ENCODE results near the gene FAM47E. TPM values are rescaled to one million over a fixed set of nuclear protein-coding genes. Genes with fewer than 3 reads are reported as not detected.

The FAM47E gene
- total RNA-seq, 1 donor from 2014 or later, result 2.9 TPM

GRCh38 chr4:76226418-76226817 lies 25.1 kb upstream of the FAM47E start:
- H3K27ac Mint-ChIP-seq (ENCODE audit: unreplicated experiment), result no peak overlapping the region
- peaks cover 3% of the 10 kb centered on the region for H3K27me3 Mint-ChIP-seq (ENCODE audit: unreplicated experiment)
- peaks cover 12% of the 10 kb centered on the region for H3K9me3 Mint-ChIP-seq (ENCODE audit: unreplicated experiment)
- H3K36me3 Mint-ChIP-seq (ENCODE audit: unreplicated experiment), result peaks cover 36% of the 10 kb centered on the region
- TF ChIP-seq CTCF (IDR thresholded peaks at IDR 0.05; ENCODE audit: partially characterized antibody, unreplicated experiment), result no peak
- no peak for DNase-seq
- no peaks in the 10 kb centered on the region for H3K4me1 Mint-ChIP-seq (ENCODE audit: low read depth, unreplicated experiment)
- no peak overlapping the region for H3K4me3 Mint-ChIP-seq (ENCODE audit: unreplicated experiment)

GRCh38 chr4:76232681-76233080 lies 18.8 kb upstream of the FAM47E start:
- no peak for TF ChIP-seq CTCF (IDR thresholded peaks at IDR 0.05; ENCODE audit: partially characterized antibody, unreplicated experiment)
- Mint-ChIP-seq H3K27ac (ENCODE audit: unreplicated experiment) (peak overlapping the region; percentile 99), H3K27me3 (ENCODE audit: unreplicated experiment) (no peaks in the 10 kb centered on the region), H3K4me1 (ENCODE audit: low read depth, unreplicated experiment) (peaks cover 13% of the 10 kb centered on the region), H3K9me3 (ENCODE audit: unreplicated experiment) (peaks cover 10% of the 10 kb centered on the region), H3K36me3 (ENCODE audit: unreplicated experiment) (peaks cover 19% of the 10 kb centered on the region), H3K4me3 (ENCODE audit: unreplicated experiment) (peak overlapping the region; percentile 91)
- no peak for DNase-seq

GRCh38 chr4:76233083-76233482 lies 18.4 kb upstream of the FAM47E start:
- peak overlapping the region; percentile 91 for H3K4me3 Mint-ChIP-seq (ENCODE audit: unreplicated experiment)
- peaks cover 17% of the 10 kb centered on the region for H3K36me3 Mint-ChIP-seq (ENCODE audit: unreplicated experiment)
- peaks cover 10% of the 10 kb centered on the region for H3K9me3 Mint-ChIP-seq (ENCODE audit: unreplicated experiment)
- DNase-seq, result no peak
- no peaks in the 10 kb centered on the region for H3K27me3 Mint-ChIP-seq (ENCODE audit: unreplicated experiment)
- no peak for TF ChIP-seq CTCF (IDR thresholded peaks at IDR 0.05; ENCODE audit: partially characterized antibody, unreplicated experiment)
- H3K27ac Mint-ChIP-seq (ENCODE audit: unreplicated experiment), result peak overlapping the region; percentile 99
- H3K4me1 Mint-ChIP-seq (ENCODE audit: low read depth, unreplicated experiment), result peaks cover 13% of the 10 kb centered on the region

GRCh38 chr4:76233529-76233928 lies 18.0 kb upstream of the FAM47E start:
- H3K27ac Mint-ChIP-seq (ENCODE audit: unreplicated experiment), result peak overlapping the region; percentile 99
- peak; percentile 40 for DNase-seq
- no peak for TF ChIP-seq CTCF (IDR thresholded peaks at IDR 0.05; ENCODE audit: partially characterized antibody, unreplicated experiment)
- H3K4me1 Mint-ChIP-seq (ENCODE audit: low read depth, unreplicated experiment), result peaks cover 13% of the 10 kb centered on the region
- peaks cover 16% of the 10 kb centered on the region for H3K36me3 Mint-ChIP-seq (ENCODE audit: unreplicated experiment)
- H3K4me3 Mint-ChIP-seq (ENCODE audit: unreplicated experiment), result peak overlapping the region; percentile 91
- peaks cover 10% of the 10 kb centered on the region for H3K9me3 Mint-ChIP-seq (ENCODE audit: unreplicated experiment)
- no peaks in the 10 kb centered on the region for H3K27me3 Mint-ChIP-seq (ENCODE audit: unreplicated experiment)

- Mint-ChIP-seq H3K27me3 (ENCODE audit: unreplicated experiment) (no peaks in the 10 kb centered on the region), H3K36me3 (ENCODE audit: unreplicated experiment) (peaks cover 14% of the 10 kb centered on the region), H3K9me3 (ENCODE audit: unreplicated experiment) (peaks cover 7% of the 10 kb centered on the region), H3K4me3 (ENCODE audit: unreplicated experiment) (peak overlapping the region; percentile 91), H3K4me1 (ENCODE audit: low read depth, unreplicated experiment) (peaks cover 13% of the 10 kb centered on the region), H3K27ac (ENCODE audit: unreplicated experiment) (peak overlapping the region; percentile 99)
- DNase-seq, result peak; percentile 48
- TF ChIP-seq CTCF (IDR thresholded peaks at IDR 0.05; ENCODE audit: partially characterized antibody, unreplicated experiment), result no peak
Observed at GRCh38 chr4:76233967-76234678, 17.4 kb upstream of the FAM47E start.

All from glutamatergic neuron (in vitro differentiated cells).